HepG2 (cell line): ENCODE data around the gene BDP1. TPM values are rescaled to one million over a fixed set of nuclear protein-coding genes. Genes with fewer than 3 reads are reported as not detected.

Source experiments
- ATAC-seq: fragments of 200-7000 bp; cut with Tn5 transposase; 3 replicates; pipeline ENCODE4 v1.9.1; 2020; ENCODE audit warnings: mild to moderate bottlenecking, moderate library complexity
- BruUV-seq: library from RNA; stranded (reverse); fragments of 400-500 nt; replicated peaks from 2 replicates; lab custom pipeline; 2021; lab: Mats Ljungman, UMichigan
- CTCF ChIA-PET: fragments of 300-600 bp; formaldehyde crosslinking; extraction: SDS; loops from one replicate; lab custom pipeline; 2021; ENCODE audit warnings: low total read pairs, inconsistent platforms, low intra/inter-chr PET ratio; lab: Yijun Ruan, JAX
- POLR2A ChIA-PET: fragments of 350-600 bp; sonication (Branson Sonifier 250); formaldehyde crosslinking; loops from one replicate; lab custom pipeline; 2020; ENCODE audit warnings: antibody characterized with exemption, inconsistent platforms; lab: Yijun Ruan, JAX
- DNase-seq: peaks from one replicate; pipeline ENCODE4 v3.0.0-alpha.2; 2015; ENCODE audit warnings: low spot score
- FAIRE-seq: peaks from 3 replicates; lab custom pipeline; 2011; peaks lifted over from hg19 to GRCh38; lab: Jason Lieb, UNC
- H2AFZ ChIP-seq: one replicate; pipeline ENCODE4 v1.6.1; 2011; ENCODE audit warnings: low read length, inconsistent platforms
- H3K27ac ChIP-seq: fragments of 300-600 bp; 3 replicates; pipeline ENCODE4 v1.8.0; 2011; ENCODE audit warnings: mixed run types, mild to moderate bottlenecking, mixed read lengths, low read length, inconsistent platforms; ENCODE audit not compliant: insufficient read depth; ENCODE audit errors: extremely low read length
- H3K27me3 ChIP-seq, 2 experiments: fragments of 200-600 bp in 1 of 2; 2 replicates in 1 of 2; 3 replicates in 1 of 2; pipeline versions ENCODE4 v1.6.0 to v1.8.0; 2011; ENCODE audit warnings: low read length in 2 of 2, mild to moderate bottlenecking in 2 of 2, moderate library complexity in 2 of 2, inconsistent platforms in 1 of 2; ENCODE audit not compliant: insufficient read depth in 2 of 2, control insufficient read depth in 1 of 2
- H3K36me3 ChIP-seq, 2 experiments: fragments of 200-600 bp in 1 of 2; replicated peaks in 1 of 2; 2 replicates in 1 of 2; 3 replicates in 1 of 2; pipeline versions ENCODE4 v1.5.1 to v1.8.0; 2011; ENCODE audit warnings: low read length in 2 of 2, inconsistent platforms in 1 of 2; ENCODE audit not compliant: insufficient read depth in 2 of 2, control insufficient read depth in 1 of 2
- H3K4me1 ChIP-seq: 2 replicates; pipeline ENCODE4 v1.5.1; 2012; ENCODE audit warnings: low read length, inconsistent platforms; ENCODE audit not compliant: insufficient read depth
- H3K4me2 ChIP-seq: 2 replicates; pipeline ENCODE4 v1.6.0; 2011; ENCODE audit warnings: low read depth, low read length, inconsistent platforms
- H3K4me3 ChIP-seq, 3 experiments: fragments of 200-600 bp in 1 of 3; sonication (generic), shearing (Covaris generic) in 1 of 3; replicated peaks in 1 of 3; 2 replicates each; pipeline ENCODE4 v1.5.1; 2011 to 2016; ENCODE audit warnings: low read length in 3 of 3, inconsistent platforms in 2 of 3, low read depth in 2 of 3, mild to moderate bottlenecking in 2 of 3, control low read depth in 1 of 3, mixed read lengths in 1 of 3; ENCODE audit not compliant: insufficient read depth in 1 of 3
- H3K79me2 ChIP-seq: one replicate; pipeline ENCODE4 v1.6.1; 2011; ENCODE audit warnings: low read length, inconsistent platforms; ENCODE audit not compliant: insufficient read depth
- H3K9ac ChIP-seq: 2 replicates; pipeline ENCODE4 v1.6.0; 2011; ENCODE audit warnings: mild to moderate bottlenecking, low read depth, low read length, inconsistent platforms; ENCODE audit not compliant: insufficient read depth
- H3K9me3 ChIP-seq: 2 replicates; pipeline ENCODE4 v1.5.1; 2012; ENCODE audit warnings: mild to moderate bottlenecking, low read length
- H4K20me1 ChIP-seq: 2 replicates; pipeline ENCODE4 v1.6.0; 2011; ENCODE audit warnings: inconsistent platforms, mild to moderate bottlenecking, low read length, moderate library complexity; ENCODE audit not compliant: insufficient read depth
- BRD4 ChIP-seq: sonication (generic); formaldehyde crosslinking; IDR thresholded peaks from 2 replicates; pipeline ENCODE4 v1.4.0; 2020; ENCODE audit warnings: missing genetic modification reagents
- CREB3 ChIP-seq: sonication (generic); formaldehyde crosslinking; IDR thresholded peaks from 2 replicates; pipeline ENCODE4 v1.5.0; 2020; ENCODE audit warnings: missing genetic modification reagents
- ELF4 ChIP-seq: sonication (generic); formaldehyde crosslinking; IDR thresholded peaks from 2 replicates; pipeline ENCODE4 v1.5.0; 2020; ENCODE audit warnings: missing genetic modification reagents, mild to moderate bottlenecking, moderate library complexity, borderline replicate concordance
- HES4 ChIP-seq: sonication (generic); formaldehyde crosslinking; IDR thresholded peaks from 2 replicates; pipeline ENCODE4 v1.9.0; 2021; ENCODE audit warnings: mild to moderate bottlenecking, missing genetic modification reagents, borderline replicate concordance
- KMT2A ChIP-seq: sonication (generic); formaldehyde crosslinking; IDR thresholded peaks from 2 replicates; pipeline ENCODE4 v1.4.0; 2020; ENCODE audit warnings: missing genetic modification reagents
- SMARCE1 ChIP-seq: fragments of 450-650 bp; IDR thresholded peaks from 2 replicates; pipeline ENCODE4 v1.6.1; 2017; ENCODE audit warnings: borderline replicate concordance
- TBL1XR1 ChIP-seq: fragments of 150-350 bp; IDR thresholded peaks from 2 replicates; pipeline ENCODE4 v1.6.1; 2014; ENCODE audit warnings: borderline replicate concordance, low read length; ENCODE audit not compliant: partially characterized antibody
- TOE1 ChIP-seq: sonication (generic); formaldehyde crosslinking; IDR thresholded peaks from 2 replicates; pipeline ENCODE4 v1.4.0; 2020; ENCODE audit warnings: mild to moderate bottlenecking, missing genetic modification reagents
- YEATS2 ChIP-seq: sonication (generic); formaldehyde crosslinking; IDR thresholded peaks from 2 replicates; pipeline ENCODE4 v1.4.0; 2020; ENCODE audit warnings: missing genetic modification reagents, borderline replicate concordance
- ZBTB8A ChIP-seq: sonication (generic); formaldehyde crosslinking; IDR thresholded peaks from 2 replicates; pipeline ENCODE4 v1.4.0; 2020; ENCODE audit warnings: mild to moderate bottlenecking, low read depth, missing genetic modification reagents, borderline replicate concordance
- ZNF414 ChIP-seq: sonication (generic); formaldehyde crosslinking; IDR thresholded peaks from 2 replicates; pipeline ENCODE4 v1.5.0; 2020; ENCODE audit warnings: missing genetic modification reagents
- ZNF484 ChIP-seq: sonication (generic); formaldehyde crosslinking; IDR thresholded peaks from 2 replicates; pipeline ENCODE4 v1.5.1; 2020; ENCODE audit warnings: mild to moderate bottlenecking, low read depth, missing genetic modification reagents, borderline replicate concordance
- WGBS: methylation state at CpG from one replicate; pipeline ENCODE4 v1.1.6; 2017; ENCODE audit warnings: low lambda C conversion rate; 5-methylcytosine and 5-hydroxymethylcytosine counted together
- in situ Hi-C: cut with HindIII; loops from 2 replicates; pipeline ENCODE4 v1.10.0; 2017; ENCODE audit warnings: low pct_unique_long_range_greater_than_20kb; ENCODE audit not compliant: extremely low pct_ligation_motif_present
- intact Hi-C: fragments of 100-400 bp; cut with micrococcal nuclease; formaldehyde crosslinking; loops from one replicate; pipeline ENCODE4 v1.10.0; 2022; ENCODE audit not compliant: unreplicated experiment
- polyA plus RNA-seq, 8 experiments: library from polyadenylated mRNA; depleted of rRNA in 3 of 8; stranded (reverse) in 7 of 8; unstranded in 1 of 8; fragments of >200 nt; fragmentation: Illumina TruSeq in 4 of 8; extraction: Trizol in 4 of 8; gene quantifications; 2 replicates each; pipeline versions ENCODE4 v1.2.1 to v1.2.3, GENCODE V29; 2011 to 2016; ENCODE audit warnings: low read depth in 4 of 8, missing spikeins in 1 of 8, mixed read lengths in 1 of 8; ENCODE audit not compliant: insufficient read depth in 1 of 8
- total RNA-seq, 5 experiments: library from RNA; depleted of rRNA; stranded (reverse); fragments of >200 nt; fragmentation: Illumina TruSeq; extraction: Trizol; gene quantifications; 2 replicates each; pipeline ENCODE4 v1.2.3, GENCODE V29; 2016; ENCODE audit warnings: low read depth in 1 of 5
- TF ChIP-seq, protein P1 (sequence below): sonication (generic); formaldehyde crosslinking; conservative IDR thresholded peaks from 2 replicates; pipeline ENCODE4 v1.4.0; 2020; ENCODE audit warnings: missing genetic modification reagents
- TF ChIP-seq, protein P2 (sequence below): fragments of 450-650 bp; IDR thresholded peaks from 2 replicates; pipeline ENCODE4 v1.6.1; 2016

The BDP1 gene
- total and polyA plus RNA-seq, 2 of the 13 experiments (the other 11 are each of a cell fraction or from before 2014, with no cell fraction given), result 10.2 to 22.4 TPM

DNA sequence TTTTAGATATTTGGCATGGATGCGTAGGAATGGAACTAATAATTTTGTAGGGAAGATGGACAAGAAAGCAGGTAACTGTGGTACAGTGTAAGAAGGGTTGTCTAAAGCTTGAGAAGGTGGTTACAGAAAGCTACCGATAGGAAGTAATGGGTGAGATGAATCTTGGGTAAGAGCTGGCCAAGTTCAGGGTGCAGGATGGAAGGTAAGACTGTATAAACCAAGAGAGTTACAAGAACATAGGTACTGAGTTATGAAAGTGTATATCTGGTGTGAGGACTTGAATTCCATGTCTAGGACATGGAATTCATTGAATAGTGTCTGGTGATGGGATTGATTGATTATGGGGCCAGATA is 133.1 kb downstream of the BDP1 start:
- H3K27me3 ChIP-seq, result no peaks in the 10 kb centered on the region; a peak in 1 of 5 replicates
- H3K9ac ChIP-seq, result peak overlapping the region; percentile 93; the same call in 1 of the 2 replicates
- intact Hi-C loops, result no loop called here
- H3K4me2 ChIP-seq, result peak overlapping the region; percentile 90
- H3K79me2 ChIP-seq, result peaks cover 47% of the 10 kb centered on the region
- H3K36me3 ChIP-seq, result peaks cover 4 to 5% of the 10 kb centered on the region in 2 experiments; a peak in 1 of 5 replicates
- no peaks in the 10 kb centered on the region for H3K9me3 ChIP-seq
- H3K4me1 ChIP-seq, result peaks cover 40% of the 10 kb centered on the region
- ATAC-seq (no peak), DNase-seq (no peak), FAIRE-seq (no peak)
- in situ Hi-C loops, result no loop called here
- no peaks in the 10 kb centered on the region; the same call in 1 of the 2 replicates for H4K20me1 ChIP-seq
- H3K27ac ChIP-seq, result no peak overlapping the region
- POLR2A ChIA-PET, result interaction anchor here (2.8 to 3.0 kb wide), 2 partner anchors 12 to 106 kb away, joined by 18 to 24 read pairs; no protein-coding TSS in a partner anchor
- CTCF ChIA-PET, result no interaction called here
- TF ChIP-seq TOE1 (CRISPR knock-in tag) (no peak), ZNF484 (no peak), SMARCE1 (no peak), ZBTB8A (no peak), BRD4 (no peak)
- TF ChIP-seq, protein P1, sequence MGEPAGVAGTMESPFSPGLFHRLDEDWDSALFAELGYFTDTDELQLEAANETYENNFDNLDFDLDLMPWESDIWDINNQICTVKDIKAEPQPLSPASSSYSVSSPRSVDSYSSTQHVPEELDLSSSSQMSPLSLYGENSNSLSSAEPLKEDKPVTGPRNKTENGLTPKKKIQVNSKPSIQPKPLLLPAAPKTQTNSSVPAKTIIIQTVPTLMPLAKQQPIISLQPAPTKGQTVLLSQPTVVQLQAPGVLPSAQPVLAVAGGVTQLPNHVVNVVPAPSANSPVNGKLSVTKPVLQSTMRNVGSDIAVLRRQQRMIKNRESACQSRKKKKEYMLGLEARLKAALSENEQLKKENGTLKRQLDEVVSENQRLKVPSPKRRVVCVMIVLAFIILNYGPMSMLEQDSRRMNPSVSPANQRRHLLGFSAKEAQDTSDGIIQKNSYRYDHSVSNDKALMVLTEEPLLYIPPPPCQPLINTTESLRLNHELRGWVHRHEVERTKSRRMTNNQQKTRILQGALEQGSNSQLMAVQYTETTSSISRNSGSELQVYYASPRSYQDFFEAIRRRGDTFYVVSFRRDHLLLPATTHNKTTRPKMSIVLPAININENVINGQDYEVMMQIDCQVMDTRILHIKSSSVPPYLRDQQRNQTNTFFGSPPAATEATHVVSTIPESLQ, result no peak
- H3K4me3 ChIP-seq, result peak overlapping the region; percentile 74 to 76 (median 76); a peak in 5 of 6 replicates
- H2AFZ ChIP-seq, result no peak overlapping the region
- WGBS, result 93% methylated on average over 2 of the region's 2 CpGs
- BruUV-seq, result no TSS peak

- ChIA-PET POLR2A (no interaction called here), CTCF (no interaction called here)
- Histone ChIP-seq H3K79me2 (peaks cover 53% of the 10 kb centered on the region), H2AFZ (no peak overlapping the region), H3K4me3 (no peak overlapping the region; a peak in 1 of 6 replicates), H4K20me1 (no peaks in the 10 kb centered on the region; the same call in 1 of the 2 replicates), H3K9ac (peak overlapping the region; percentile 6; the same call in 1 of the 2 replicates), H3K4me1 (peaks cover 40% of the 10 kb centered on the region), H3K36me3 (peaks cover 6 to 10% of the 10 kb centered on the region in 2 experiments; a peak in 4 of 5 replicates), H3K27me3 (no peaks in the 10 kb centered on the region; a peak in 1 of 5 replicates), H3K27ac (no peak overlapping the region), H3K4me2 (peak overlapping the region; percentile 90), H3K9me3 (no peaks in the 10 kb centered on the region)
- intact Hi-C loops, result no loop called here
- no peak for DNase-seq
- WGBS, result 47% methylated on average over 2 of the region's 2 CpGs
- ATAC-seq, result no peak
- FAIRE-seq, result no peak
- in situ Hi-C loops, result no loop called here
- BruUV-seq, result no TSS peak
- TF ChIP-seq TBL1XR1 (no peak), YEATS2 (CRISPR knock-in tag) (no peak), ZNF414 (CRISPR knock-in tag) (no peak), ELF4 (no peak), KMT2A (no peak), HES4 (CRISPR knock-in tag) (no peak), CREB3 (no peak)
- TF ChIP-seq, protein P2, sequence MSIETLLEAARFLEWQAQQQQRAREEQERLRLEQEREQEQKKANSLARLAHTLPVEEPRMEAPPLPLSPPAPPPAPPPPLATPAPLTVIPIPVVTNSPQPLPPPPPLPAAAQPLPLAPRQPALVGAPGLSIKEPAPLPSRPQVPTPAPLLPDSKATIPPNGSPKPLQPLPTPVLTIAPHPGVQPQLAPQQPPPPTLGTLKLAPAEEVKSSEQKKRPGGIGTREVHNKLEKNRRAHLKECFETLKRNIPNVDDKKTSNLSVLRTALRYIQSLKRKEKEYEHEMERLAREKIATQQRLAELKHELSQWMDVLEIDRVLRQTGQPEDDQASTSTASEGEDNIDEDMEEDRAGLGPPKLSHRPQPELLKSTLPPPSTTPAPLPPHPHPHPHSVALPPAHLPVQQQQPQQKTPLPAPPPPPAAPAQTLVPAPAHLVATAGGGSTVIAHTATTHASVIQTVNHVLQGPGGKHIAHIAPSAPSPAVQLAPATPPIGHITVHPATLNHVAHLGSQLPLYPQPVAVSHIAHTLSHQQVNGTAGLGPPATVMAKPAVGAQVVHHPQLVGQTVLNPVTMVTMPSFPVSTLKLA, result no peak
Measured at GRCh38 chr5:71589903-71590302, 134.5 kb downstream of the BDP1 start.
